ENCODE measurements around the gene MICAL3. TPM values are rescaled to one million over a fixed set of nuclear protein-coding genes. Genes with fewer than 3 reads are reported as not detected.

MICAL3 gene
- polyA plus RNA-seq, 3 donors from 2014 or later = 1.1 to 2.3 TPM; not detected in 1

DNA sequence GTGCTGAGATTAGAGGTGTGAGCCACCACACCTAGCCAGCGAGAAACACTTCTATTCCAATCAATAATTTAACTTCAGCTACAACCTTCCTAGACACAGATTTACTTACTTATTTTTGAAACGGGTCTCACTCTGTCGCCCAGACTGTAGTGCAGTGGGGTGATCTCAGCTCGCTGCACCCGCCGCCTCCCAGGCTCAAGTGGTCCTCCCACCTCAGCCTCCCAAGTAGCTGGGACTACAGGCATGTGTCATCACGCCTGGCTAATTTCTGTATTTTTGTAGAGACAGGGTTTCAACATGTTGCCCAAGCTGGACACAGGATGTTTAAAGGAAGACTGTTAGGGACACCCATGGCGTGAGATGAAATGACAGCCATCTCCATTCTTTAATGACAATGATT lies 61.3 kb downstream of the MICAL3 start:
- peaks cover 0 to 3% (median 2%) of the 10 kb centered on the region in 3 donors for H3K27me3 Mint-ChIP-seq (ENCODE audit: low read depth in 3 of 3)
- no peaks in the 10 kb centered on the region for H3K4me1 Mint-ChIP-seq
- no peak overlapping the region for H3K27ac Mint-ChIP-seq
- H3K9me3 Mint-ChIP-seq = no peaks in the 10 kb centered on the region
- no peak overlapping the region for H3K4me3 Mint-ChIP-seq
- no peak for DNase-seq
- H3K36me3 Mint-ChIP-seq = no peaks in the 10 kb centered on the region

DNA sequence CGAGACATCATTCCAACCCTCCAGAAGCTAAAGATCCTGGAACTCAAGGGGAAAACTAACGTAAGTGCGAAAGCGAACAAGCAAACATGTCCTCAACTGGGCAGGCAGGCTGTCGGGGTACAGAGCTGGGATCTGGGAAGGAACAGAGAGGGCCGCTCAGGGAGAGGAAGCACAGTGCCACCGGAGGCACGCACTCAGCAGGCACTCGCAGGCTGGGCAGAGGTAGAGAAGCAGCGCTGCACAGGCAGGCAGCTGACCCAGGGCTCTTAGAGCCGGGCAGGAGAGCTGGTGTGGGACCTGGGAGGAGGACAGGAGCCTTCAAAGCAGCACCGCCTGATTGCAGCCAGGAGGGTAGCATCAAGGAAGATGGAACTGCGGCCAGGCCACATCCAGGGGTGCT lies 62.2 kb downstream of the MICAL3 start:
- Mint-ChIP-seq H3K9me3 (no peaks in the 10 kb centered on the region), H3K27ac (peak overlapping the region in 1 of 6 donors; percentile 18), H3K4me1 (no peaks in the 10 kb centered on the region), H3K27me3 (ENCODE audit: low read depth in 3 of 3) (peaks cover 0 to 3% (median 2%) of the 10 kb centered on the region in 3 donors), H3K36me3 (no peaks in the 10 kb centered on the region), H3K4me3 (no peak overlapping the region)
- no peak for DNase-seq

DNA sequence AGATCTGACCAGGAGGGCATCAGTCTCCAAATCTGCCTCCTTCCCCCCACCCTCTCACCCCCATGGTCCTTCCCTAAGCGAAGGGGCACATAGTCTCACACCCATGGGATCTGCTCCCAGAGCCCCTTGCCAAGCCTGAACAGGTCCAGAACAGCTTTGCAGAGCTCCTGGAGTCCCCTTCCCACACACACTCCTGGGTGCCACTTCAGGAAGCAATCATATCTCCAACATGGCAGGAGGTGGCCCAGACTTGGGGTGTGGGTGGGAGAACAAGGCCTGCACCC lies 63.0 kb downstream of the MICAL3 start:
- Mint-ChIP-seq H3K9me3 (no peaks in the 10 kb centered on the region), H3K36me3 (no peaks in the 10 kb centered on the region), H3K27me3 (ENCODE audit: low read depth in 3 of 3) (peaks cover 0 to 3% (median 2%) of the 10 kb centered on the region in 3 donors), H3K27ac (no peak overlapping the region), H3K4me3 (no peak overlapping the region), H3K4me1 (no peaks in the 10 kb centered on the region)
- no peak for DNase-seq

DNA sequence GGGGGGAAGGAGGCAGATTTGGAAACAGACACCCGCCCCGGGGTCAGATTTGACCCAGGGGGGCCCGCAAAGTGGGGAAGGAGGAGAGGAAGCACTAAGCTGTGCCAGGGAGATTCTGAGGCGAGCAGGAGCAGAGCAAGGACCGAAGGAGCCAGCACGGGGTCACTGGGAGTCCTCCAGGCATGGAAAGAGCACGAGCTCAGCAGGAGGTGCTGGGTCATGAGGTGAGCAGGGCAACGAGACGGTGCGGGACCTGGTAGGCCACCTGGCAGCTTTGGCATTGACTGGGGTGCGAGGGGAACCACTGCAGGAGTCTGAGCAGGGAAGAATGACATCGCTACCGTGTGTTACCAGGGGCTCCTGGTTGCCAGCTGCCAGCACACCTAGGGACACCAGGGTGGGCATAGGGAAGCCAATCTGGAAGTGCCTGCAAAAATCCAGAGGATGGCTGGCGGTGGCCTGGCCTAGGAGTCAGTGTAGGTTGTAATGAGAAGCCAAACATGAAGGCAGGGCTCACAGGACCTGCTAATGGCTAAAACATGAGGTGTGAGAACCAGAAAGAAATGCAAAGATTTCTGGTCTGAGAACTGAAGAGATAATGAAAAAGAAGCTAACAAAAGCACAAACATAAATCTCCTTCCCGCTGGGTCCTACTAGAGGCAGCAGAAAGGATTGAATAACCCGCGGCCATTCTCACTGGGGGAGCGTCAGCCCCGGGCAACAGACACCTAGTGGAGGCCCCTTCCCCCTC lies 63.5 kb downstream of the MICAL3 start:
- H3K4me1 Mint-ChIP-seq = no peaks in the 10 kb centered on the region
- H3K36me3 Mint-ChIP-seq = no peaks in the 10 kb centered on the region
- no peak overlapping the region for H3K27ac Mint-ChIP-seq
- peaks cover 0 to 3% (median 2%) of the 10 kb centered on the region in 3 donors for H3K27me3 Mint-ChIP-seq (ENCODE audit: low read depth in 3 of 3)
- no peak for DNase-seq
- no peak overlapping the region for H3K4me3 Mint-ChIP-seq
- no peaks in the 10 kb centered on the region for H3K9me3 Mint-ChIP-seq

DNA sequence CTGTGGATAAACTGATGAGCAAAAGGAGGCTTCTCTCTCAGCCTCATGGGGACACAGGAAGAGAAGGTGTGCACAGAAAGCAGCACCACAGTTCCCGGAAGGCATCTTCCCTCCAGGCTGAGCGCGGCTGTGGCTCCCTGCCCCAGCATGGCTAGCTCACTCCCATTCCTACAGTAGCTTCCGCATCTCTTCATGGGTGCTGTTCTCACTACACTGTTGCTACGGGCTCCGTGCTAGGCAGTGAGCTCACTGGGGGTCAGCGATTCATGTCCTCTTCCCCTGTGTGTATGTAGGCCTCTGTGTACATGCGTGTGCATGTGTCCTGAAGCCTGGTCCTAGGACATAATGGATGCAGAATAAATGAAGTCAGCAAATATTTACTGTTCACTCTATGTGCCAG lies 64.3 kb downstream of the MICAL3 start:
- no peaks in the 10 kb centered on the region for H3K36me3 Mint-ChIP-seq
- H3K27me3 Mint-ChIP-seq (ENCODE audit: low read depth in 3 of 3) = peaks cover 0 to 3% (median 2%) of the 10 kb centered on the region in 3 donors
- H3K27ac Mint-ChIP-seq = no peak overlapping the region
- no peak for DNase-seq
- no peaks in the 10 kb centered on the region for H3K4me1 Mint-ChIP-seq
- H3K4me3 Mint-ChIP-seq = no peak overlapping the region
- H3K9me3 Mint-ChIP-seq = no peaks in the 10 kb centered on the region

DNA sequence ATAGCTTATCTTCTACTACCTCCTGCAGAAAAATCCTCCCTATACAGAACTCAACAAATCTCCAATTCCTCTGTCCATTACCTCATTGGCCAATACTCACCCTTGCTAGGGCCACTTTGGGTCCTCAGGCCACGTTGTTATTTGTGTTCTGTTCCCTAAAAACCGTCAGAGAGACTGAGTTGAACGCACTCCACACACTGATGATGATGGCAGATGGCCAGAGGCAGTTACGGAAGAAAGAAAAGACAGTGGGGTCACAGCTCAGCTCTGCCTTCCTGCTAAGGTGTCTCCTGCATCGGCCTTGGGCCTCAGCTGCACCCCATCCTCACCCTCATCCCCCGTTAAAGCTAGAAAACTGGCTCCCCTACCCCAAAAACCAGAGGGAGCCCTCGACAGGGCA lies 66.2 kb downstream of the MICAL3 start:
- no peaks in the 10 kb centered on the region for H3K36me3 Mint-ChIP-seq
- no peak overlapping the region for H3K4me3 Mint-ChIP-seq
- no peaks in the 10 kb centered on the region for H3K4me1 Mint-ChIP-seq
- peak overlapping the region in 1 of 6 donors; percentile 58 for H3K27ac Mint-ChIP-seq
- DNase-seq = no peak
- peaks cover 0 to 2% (median 0%) of the 10 kb centered on the region in 3 donors for H3K27me3 Mint-ChIP-seq (ENCODE audit: low read depth in 3 of 3)
- H3K9me3 Mint-ChIP-seq = no peaks in the 10 kb centered on the region

DNA sequence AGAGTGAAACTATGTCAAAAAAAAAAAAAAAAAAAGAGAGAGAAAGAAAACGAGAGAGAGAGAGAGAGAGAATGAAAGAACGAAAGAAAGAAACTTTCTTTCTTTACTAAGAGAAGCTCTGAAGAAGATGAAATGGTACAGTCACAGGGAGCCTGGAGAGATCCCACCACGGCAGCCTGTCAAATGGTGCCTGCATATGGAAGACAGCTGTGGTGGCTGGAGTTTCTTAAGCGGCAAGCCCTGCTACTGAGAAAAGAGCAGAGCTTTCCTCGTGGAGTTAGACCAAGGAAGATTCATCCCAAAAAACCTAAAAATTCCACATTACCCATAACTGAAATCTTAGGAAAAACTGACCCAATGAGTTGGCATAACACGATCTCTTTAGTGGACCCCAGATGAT lies 66.7 kb downstream of the MICAL3 start:
- H3K4me3 Mint-ChIP-seq = no peak overlapping the region
- DNase-seq = no peak
- no peaks in the 10 kb centered on the region for H3K36me3 Mint-ChIP-seq
- H3K27me3 Mint-ChIP-seq (ENCODE audit: low read depth in 3 of 3) = peaks cover 0 to 2% (median 0%) of the 10 kb centered on the region in 3 donors
- no peak overlapping the region for H3K27ac Mint-ChIP-seq
- H3K4me1 Mint-ChIP-seq = no peaks in the 10 kb centered on the region
- H3K9me3 Mint-ChIP-seq = no peaks in the 10 kb centered on the region

DNA sequence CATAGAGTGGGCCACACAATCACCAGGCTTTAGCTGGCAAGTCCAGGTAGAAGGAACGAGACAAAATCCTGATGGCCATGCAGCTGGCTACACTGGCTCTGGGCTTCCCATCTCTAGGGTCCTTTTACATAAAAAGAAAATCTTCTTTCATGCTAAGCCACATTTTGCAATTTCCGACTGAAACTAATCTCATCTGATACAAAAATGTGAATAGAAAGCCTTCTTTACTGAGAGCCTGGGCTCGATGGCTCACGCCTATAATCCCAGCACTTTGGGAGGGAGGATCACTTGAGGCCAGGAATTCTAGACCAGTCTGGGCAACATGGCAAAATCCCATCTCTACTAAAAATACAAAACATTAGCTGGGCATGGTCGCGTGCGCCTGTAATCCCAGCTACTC lies 67.2 kb downstream of the MICAL3 start:
- H3K4me3 Mint-ChIP-seq = no peak overlapping the region
- no peak overlapping the region for H3K27ac Mint-ChIP-seq
- peaks cover 0 to 2% (median 0%) of the 10 kb centered on the region in 3 donors for H3K27me3 Mint-ChIP-seq (ENCODE audit: low read depth in 3 of 3)
- DNase-seq = no peak
- no peaks in the 10 kb centered on the region for H3K4me1 Mint-ChIP-seq
- H3K9me3 Mint-ChIP-seq = no peaks in the 10 kb centered on the region
- H3K36me3 Mint-ChIP-seq = no peaks in the 10 kb centered on the region

DNA sequence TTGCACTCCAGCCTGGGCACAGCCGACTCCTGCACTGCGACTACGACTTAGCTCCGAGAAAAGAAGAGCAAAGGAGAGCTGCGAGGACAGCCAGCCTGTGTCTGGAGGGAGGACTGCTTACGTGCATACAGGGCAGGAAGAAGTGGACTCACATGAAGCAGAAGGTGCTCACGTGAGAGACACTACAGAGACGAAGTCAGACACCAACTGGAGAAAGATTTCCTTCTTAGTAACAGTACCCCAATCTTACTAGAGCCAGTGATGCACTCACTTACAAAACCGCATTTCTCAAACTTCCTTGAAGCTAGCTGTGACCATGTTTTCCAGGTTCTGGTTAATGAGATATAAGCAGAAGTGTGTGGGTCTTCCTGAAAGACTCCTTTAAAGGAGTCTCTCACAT lies 67.7 kb downstream of the MICAL3 start:
- Mint-ChIP-seq H3K27ac (no peak overlapping the region), H3K27me3 (ENCODE audit: low read depth in 3 of 3) (no peaks in the 10 kb centered on the region), H3K4me1 (no peaks in the 10 kb centered on the region), H3K4me3 (no peak overlapping the region), H3K36me3 (no peaks in the 10 kb centered on the region), H3K9me3 (no peaks in the 10 kb centered on the region)
- DNase-seq = no peak

DNA sequence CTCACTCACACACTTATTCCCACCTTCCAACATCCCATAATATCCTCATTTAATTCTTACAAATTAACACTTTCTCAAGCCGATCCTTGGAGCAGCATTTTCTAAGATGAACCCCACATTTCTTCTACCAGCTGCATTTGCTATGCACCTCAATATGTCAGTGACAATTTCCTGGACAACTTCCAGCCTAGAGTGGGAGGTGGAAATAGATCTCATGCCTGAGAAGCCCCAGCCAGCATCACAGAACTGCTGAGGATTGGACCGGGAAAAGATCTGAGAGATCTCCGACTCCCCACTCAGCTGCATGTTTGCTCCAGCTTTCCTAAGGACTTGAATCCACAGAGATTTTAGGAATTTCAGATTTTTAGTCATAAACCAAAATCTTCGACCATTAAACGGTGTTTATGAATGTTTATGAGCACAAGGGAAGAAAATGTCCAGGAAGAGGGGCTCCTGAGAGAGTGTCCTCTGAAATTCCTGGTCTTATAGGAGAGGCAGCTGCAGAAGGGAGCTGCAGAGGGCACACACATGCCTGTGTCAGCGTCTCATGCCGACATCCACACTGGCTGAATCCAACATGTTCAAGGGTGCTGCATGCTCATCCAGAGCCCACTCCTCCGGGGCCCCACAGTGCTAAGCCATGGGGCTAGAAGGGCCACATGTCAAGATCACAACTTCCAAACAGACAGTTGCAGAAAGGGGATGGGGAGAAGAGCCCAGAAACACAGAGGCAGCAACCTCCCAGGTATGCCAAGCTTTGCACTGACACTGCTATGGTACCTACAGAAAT lies 68.6 kb downstream of the MICAL3 start:
- Mint-ChIP-seq H3K4me3 (no peak overlapping the region), H3K4me1 (peaks cover 4 to 7% of the 10 kb centered on the region in 2 donors), H3K27me3 (ENCODE audit: low read depth in 3 of 3) (no peaks in the 10 kb centered on the region), H3K36me3 (no peaks in the 10 kb centered on the region), H3K27ac (peak overlapping the region in 1 of 6 donors; percentile 65), H3K9me3 (no peaks in the 10 kb centered on the region)
- no peak for DNase-seq

DNA sequence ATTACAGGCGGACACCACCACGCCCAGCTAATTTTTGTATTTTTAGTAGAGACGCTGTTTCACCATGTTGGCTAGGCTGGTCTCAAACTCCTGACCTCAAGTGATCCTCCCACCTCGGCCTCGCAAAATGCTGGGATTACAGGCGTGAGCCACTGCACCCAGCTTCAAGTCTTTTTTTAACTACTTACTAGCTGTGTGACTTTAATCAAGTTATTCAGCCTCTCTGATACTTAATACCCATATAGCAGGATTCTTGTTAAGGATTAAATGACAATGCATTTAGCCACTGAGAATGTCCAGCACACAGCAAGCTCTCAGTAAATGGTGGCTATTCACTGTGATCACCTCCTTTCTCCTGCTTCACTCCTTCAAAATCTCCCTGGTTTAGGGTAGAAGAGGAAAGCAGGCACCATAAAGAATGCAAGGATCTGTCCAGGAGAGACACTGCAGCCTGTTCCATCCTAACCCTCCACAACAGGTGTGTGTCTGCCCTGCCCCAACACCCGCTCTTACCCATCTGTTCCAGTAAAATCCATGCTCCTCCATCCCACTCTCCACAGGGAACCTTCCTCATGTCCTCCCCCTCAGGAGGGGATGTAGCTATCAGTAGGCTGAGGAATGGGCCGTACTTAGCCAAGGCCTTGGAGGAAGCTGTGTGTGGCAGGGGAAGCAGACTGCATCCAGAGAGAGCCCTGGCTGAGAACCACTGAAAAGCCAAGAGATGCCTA lies 69.3 kb downstream of the MICAL3 start:
- peaks cover 6 to 7% of the 10 kb centered on the region in 2 donors for H3K4me1 Mint-ChIP-seq
- no peaks in the 10 kb centered on the region for H3K36me3 Mint-ChIP-seq
- no peak for DNase-seq
- no peaks in the 10 kb centered on the region for H3K27me3 Mint-ChIP-seq (ENCODE audit: low read depth in 3 of 3)
- H3K9me3 Mint-ChIP-seq = no peaks in the 10 kb centered on the region
- peak overlapping the region in 1 of 6 donors; percentile 65 for H3K27ac Mint-ChIP-seq
- H3K4me3 Mint-ChIP-seq = no peak overlapping the region

DNA sequence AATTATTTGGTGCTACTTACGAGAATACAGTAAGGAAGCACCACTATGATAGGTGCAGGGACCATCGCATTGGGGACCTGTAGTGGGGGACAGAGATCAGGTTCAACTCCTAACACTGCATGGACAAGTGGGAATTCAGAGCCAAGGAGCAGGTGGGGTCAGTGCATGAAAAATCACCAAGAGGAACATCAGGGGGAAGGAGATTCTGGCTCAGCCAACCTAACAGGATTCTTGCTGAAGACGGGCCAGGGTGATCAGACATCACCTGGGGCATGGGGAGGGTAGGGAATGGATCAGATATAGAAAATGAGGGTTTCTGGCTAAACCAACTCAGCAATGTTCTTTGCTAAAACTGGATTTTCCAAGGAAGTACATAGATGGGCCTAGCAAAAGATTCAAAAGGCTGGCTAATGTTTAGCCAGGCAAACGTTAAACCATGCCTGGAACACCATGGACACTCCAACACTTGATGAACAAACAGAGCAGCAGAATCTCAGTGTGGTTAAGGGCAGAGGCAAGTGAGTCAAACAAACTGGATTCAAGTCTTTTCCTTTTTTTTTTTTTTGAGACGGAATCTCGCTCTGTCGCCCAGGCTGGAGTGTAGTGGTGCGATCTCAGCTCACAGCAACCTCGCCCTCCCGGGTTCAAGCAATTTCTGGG lies 70.0 kb downstream of the MICAL3 start:
- H3K4me3 Mint-ChIP-seq = no peak overlapping the region
- H3K36me3 Mint-ChIP-seq = no peaks in the 10 kb centered on the region
- H3K4me1 Mint-ChIP-seq = peaks cover 8 to 12% of the 10 kb centered on the region in 2 donors
- peak overlapping the region in 1 of 6 donors; percentile 12 for H3K27ac Mint-ChIP-seq
- no peak for DNase-seq
- H3K9me3 Mint-ChIP-seq = no peaks in the 10 kb centered on the region
- no peaks in the 10 kb centered on the region for H3K27me3 Mint-ChIP-seq (ENCODE audit: low read depth in 3 of 3)

DNA sequence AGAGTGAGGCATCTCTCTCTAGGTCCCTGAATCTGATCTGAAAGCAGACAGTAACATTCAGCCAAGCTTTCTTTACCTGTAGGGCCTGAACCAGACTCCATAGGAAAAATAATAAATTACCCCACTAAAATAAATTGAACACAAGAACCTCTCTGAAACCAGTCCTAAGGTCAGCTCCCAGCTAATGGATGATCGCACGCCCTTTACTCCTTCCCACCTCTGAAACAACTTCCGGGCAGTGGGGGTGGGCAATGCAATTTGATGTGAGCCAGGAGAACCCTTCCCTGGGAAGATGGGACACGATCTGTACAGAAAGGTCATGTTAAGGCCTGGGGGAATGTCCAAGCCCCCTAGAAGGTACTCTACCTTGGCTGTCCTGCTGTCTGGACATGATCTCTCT lies 71.2 kb downstream of the MICAL3 start:
- DNase-seq = no peak
- H3K4me1 Mint-ChIP-seq = peaks cover 8 to 12% of the 10 kb centered on the region in 2 donors
- no peak overlapping the region for H3K27ac Mint-ChIP-seq
- no peaks in the 10 kb centered on the region for H3K36me3 Mint-ChIP-seq
- no peak overlapping the region for H3K4me3 Mint-ChIP-seq
- no peaks in the 10 kb centered on the region for H3K9me3 Mint-ChIP-seq
- no peaks in the 10 kb centered on the region for H3K27me3 Mint-ChIP-seq (ENCODE audit: low read depth in 3 of 3)
